Measurements from ENCODE around the gene FAM13B.
"Not testable (repeated sequence)": the region's sequence is repeated elsewhere in the genome, so short reads cannot be mapped to it uniquely, and the experiment has no call there.

FAM13B gene

DNA sequence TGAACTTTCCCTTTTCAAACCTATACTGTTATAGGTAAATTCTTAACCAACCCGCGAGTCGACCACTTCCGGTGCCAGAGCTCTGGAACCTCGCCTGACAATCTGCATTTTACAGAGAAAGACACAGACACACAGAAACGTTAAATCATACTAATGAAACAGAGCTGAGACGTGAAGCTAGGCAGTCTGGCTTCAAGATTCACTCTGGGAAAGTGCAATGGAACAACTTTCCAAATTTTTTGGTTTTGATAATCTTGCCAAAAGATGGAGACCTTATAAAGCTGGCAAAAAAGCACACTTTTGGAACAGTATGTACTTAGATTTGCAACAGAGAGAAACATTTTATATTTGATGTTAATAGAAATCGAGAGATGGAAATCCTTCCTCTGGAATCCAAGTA, 35.1 kb upstream of the FAM13B start:
- no peak overlapping the region for H3K4me3 ChIP-seq (replicated peaks; ENCODE audit: low read depth, low read length)
- DNase-seq (ENCODE audit: extremely low read depth, low read depth) = no peak
- no peak for TF ChIP-seq CTCF (IDR thresholded peaks at IDR 0.05; ENCODE audit: low read depth, low read length, missing control alignments)

DNA sequence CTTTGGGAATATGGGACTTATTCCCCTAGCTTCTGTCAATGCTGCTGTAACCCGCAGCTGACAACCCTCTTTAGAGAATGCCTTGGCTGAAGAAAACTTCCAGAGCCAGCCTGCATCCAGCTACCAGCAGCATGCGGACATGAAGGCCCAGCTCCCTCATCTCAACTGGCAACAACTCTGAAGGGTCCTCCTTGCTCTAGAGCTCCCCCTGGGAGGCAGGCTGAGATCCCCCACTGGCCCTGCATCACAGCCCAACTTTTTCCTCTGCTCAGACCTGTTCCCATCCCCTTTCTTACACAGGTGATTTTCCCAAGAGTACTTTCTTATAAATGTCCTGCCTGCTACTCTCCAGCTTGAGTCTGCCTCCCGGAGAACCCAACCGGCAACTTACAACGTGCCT, 32.2 kb upstream of the FAM13B start:
- TF ChIP-seq CTCF (IDR thresholded peaks at IDR 0.05; ENCODE audit: low read depth, low read length, missing control alignments) = peak; percentile 52
- H3K4me3 ChIP-seq (replicated peaks; ENCODE audit: low read depth, low read length) = no peak overlapping the region
- DNase-seq (ENCODE audit: extremely low read depth, low read depth) = no peak

GRCh38 chr5:138064526-138064925, 31.6 kb upstream of the FAM13B start:
- no peak overlapping the region for H3K4me3 ChIP-seq (replicated peaks; ENCODE audit: low read depth, low read length)
- DNase-seq (ENCODE audit: extremely low read depth, low read depth) = no peak
- no peak for TF ChIP-seq CTCF (IDR thresholded peaks at IDR 0.05; ENCODE audit: low read depth, low read length, missing control alignments)

DNA sequence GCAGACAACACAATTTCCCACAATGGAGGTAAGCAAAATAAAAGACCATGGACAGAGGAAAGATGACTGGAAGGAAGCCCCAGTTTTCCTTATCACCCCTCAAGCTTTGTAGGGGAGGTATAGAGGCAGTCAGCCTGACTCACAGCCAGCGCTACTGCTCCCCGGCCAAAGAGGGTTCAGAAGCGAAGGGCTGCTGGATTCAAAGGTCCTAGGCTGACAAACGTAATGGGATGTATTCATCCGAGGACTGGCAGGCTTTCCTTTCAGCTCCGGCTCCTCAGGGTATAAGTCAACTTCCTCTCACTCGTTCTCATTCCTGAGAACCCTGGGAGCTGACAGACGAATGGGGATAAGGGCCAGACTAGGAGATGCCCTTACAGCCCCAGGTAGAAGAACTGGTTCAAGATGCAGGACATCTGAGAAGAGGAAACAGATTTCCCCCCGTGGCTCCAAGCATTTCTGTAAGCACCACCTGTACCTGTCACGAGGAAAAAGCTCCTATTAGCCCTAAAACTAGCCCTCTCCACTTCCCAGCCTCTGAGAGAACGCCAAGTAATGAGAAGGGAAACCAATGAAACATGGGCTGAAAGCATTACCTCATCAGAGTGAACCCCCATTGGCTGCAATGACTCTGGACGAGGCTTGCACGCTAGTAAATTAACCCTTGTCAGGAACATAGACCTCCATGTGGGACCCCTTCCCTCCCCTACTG, 22.1 kb upstream of the FAM13B start:
- H3K4me3 ChIP-seq (replicated peaks; ENCODE audit: low read depth, low read length) = no peak overlapping the region
- TF ChIP-seq CTCF (IDR thresholded peaks at IDR 0.05; ENCODE audit: low read depth, low read length, missing control alignments) = no peak
- DNase-seq (ENCODE audit: extremely low read depth, low read depth) = no peak

DNA sequence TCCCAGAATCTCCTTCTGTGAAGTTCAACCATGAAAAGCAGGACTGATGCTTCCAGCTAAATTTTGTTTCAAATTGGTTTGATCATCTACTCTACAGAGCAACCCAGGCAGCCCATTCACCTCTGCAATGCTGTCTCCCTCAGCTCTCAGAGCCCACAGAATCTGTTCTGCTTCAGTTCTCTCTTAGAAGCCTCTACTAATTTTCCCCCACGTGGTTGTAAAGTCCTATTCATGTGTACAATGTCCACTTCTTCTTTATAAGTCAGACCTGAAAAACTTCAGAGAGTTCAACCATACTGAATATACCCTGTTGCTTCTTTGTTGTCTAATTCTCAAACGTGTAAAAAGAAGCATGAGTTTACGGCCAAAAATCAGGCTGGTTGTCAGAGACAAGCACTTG, 21.3 kb upstream of the FAM13B start:
- no peak for TF ChIP-seq CTCF (IDR thresholded peaks at IDR 0.05; ENCODE audit: low read depth, low read length, missing control alignments)
- no peak for DNase-seq (ENCODE audit: extremely low read depth, low read depth)
- H3K4me3 ChIP-seq (replicated peaks; ENCODE audit: low read depth, low read length) = no peak overlapping the region

GRCh38 chr5:138053554-138053953, 20.7 kb upstream of the FAM13B start:
- no peak for TF ChIP-seq CTCF (IDR thresholded peaks at IDR 0.05; ENCODE audit: low read depth, low read length, missing control alignments)
- no peak for DNase-seq (ENCODE audit: extremely low read depth, low read depth)
- no peak overlapping the region for H3K4me3 ChIP-seq (replicated peaks; ENCODE audit: low read depth, low read length)

DNA sequence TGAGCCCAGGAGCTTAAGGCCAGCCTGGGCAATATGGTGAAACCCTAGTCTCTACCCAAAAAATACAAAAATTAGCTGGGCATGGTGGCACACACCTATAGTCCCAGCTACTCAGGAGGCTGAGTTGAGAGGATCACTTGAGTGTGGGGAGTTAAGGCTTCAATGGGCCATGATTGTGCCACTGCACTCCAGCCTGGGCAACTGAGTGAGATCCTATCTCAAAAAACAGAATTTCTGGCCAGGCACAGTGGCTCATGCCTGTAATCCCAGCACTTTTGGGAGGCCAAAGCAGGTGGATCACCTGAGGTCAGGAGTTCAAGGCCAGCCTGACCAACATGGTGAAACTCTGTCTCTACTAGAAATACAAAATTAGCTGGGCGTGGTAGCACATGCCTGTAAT, 19.8 kb upstream of the FAM13B start:
- DNase-seq (ENCODE audit: extremely low read depth, low read depth); H3K4me3 ChIP-seq (replicated peaks; ENCODE audit: low read depth, low read length): not testable (repeated sequence)

All from HFF-Myc (cell line).